HEK293 (cell line): ENCODE results near the gene C9orf78.

Source experiments
- CTCF ChIA-PET: fragments of 350-600 bp; formaldehyde crosslinking; extraction: SDS; loops from one replicate; lab custom pipeline; 2021; ENCODE audit warnings: antibody characterized with exemption; lab: Yijun Ruan, JAX
- POLR2A ChIA-PET: fragments of 300-600 bp; formaldehyde crosslinking; extraction: SDS; loops from one replicate; lab custom pipeline; 2020; ENCODE audit warnings: antibody characterized with exemption, inconsistent platforms; lab: Yijun Ruan, JAX
- H3K27ac ChIP-seq: fragments of 200-500 bp; sonication (Bioruptor generic); 2 replicates; pipeline ENCODE4 v1.5.1; 2014; ENCODE audit warnings: low read depth, low read length, control low read depth, inconsistent platforms; ENCODE audit errors: extremely low read depth
- H3K36me3 ChIP-seq, 2 experiments: fragments of 200-500 bp in 1 of 2; sonication (Bioruptor generic) in 1 of 2; 1 replicate in 1 of 2; 2 replicates in 1 of 2; pipeline ENCODE4 v1.5.1; 2014 to 2017; ENCODE audit warnings: inconsistent platforms in 2 of 2, low read length in 2 of 2; ENCODE audit not compliant: control insufficient read depth in 2 of 2, insufficient read depth in 1 of 2
- H3K4me1 ChIP-seq: fragments of 200-500 bp; sonication (Bioruptor generic); 2 replicates; pipeline ENCODE4 v1.5.1; 2014; ENCODE audit warnings: mild to moderate bottlenecking, low read length, inconsistent platforms; ENCODE audit not compliant: control insufficient read depth, insufficient read depth
- H3K4me3 ChIP-seq: 2 replicates; pipeline ENCODE4 v1.5.1; 2011; ENCODE audit warnings: low read depth, mild to moderate bottlenecking, control low read depth, low read length, moderate library complexity
- H3K9me3 ChIP-seq: fragments of 200-500 bp; sonication (Bioruptor generic); 2 replicates; pipeline ENCODE4 v1.5.1; 2014; ENCODE audit warnings: low read depth, low read length, inconsistent platforms; ENCODE audit not compliant: control insufficient read depth, insufficient read depth
- KLF1 ChIP-seq: fragments of 450-650 bp; formaldehyde crosslinking; IDR thresholded peaks from 2 replicates; pipeline ENCODE4 v1.5.1; 2016; ENCODE audit warnings: missing biosample characterization, missing genetic modification characterization
- KLF7 ChIP-seq: fragments of 450-650 bp; formaldehyde crosslinking; IDR thresholded peaks from 2 replicates; pipeline ENCODE4 v1.5.1; 2016; ENCODE audit warnings: missing biosample characterization, missing genetic modification characterization, borderline replicate concordance
- KLF9 ChIP-seq: fragments of 450-650 bp; formaldehyde crosslinking; IDR thresholded peaks from 2 replicates; pipeline ENCODE4 v1.5.1; 2016; ENCODE audit warnings: missing biosample characterization, missing genetic modification characterization, low read depth
- RBAK ChIP-seq: fragments of 450-650 bp; formaldehyde crosslinking; IDR thresholded peaks from 2 replicates; pipeline ENCODE4 v1.5.1; 2016; ENCODE audit warnings: missing biosample characterization, missing genetic modification characterization
- REST ChIP-seq: fragments of 450-650 bp; formaldehyde crosslinking; IDR thresholded peaks from 2 replicates; pipeline ENCODE4 v1.5.1; 2016; ENCODE audit warnings: missing biosample characterization, missing genetic modification characterization
- SP2 ChIP-seq: fragments of 450-650 bp; formaldehyde crosslinking; IDR thresholded peaks from 2 replicates; pipeline ENCODE4 v1.5.1; 2016; ENCODE audit warnings: missing biosample characterization, missing genetic modification characterization
- ZBTB17 ChIP-seq: fragments of 450-650 bp; formaldehyde crosslinking; IDR thresholded peaks from 2 replicates; pipeline ENCODE4 v1.5.1; 2016; ENCODE audit warnings: missing biosample characterization, missing genetic modification characterization
- ZBTB21 ChIP-seq: fragments of 450-650 bp; formaldehyde crosslinking; IDR thresholded peaks from 2 replicates; pipeline ENCODE4 v1.5.1; 2017; ENCODE audit warnings: missing biosample characterization, missing genetic modification characterization
- ZBTB8A ChIP-seq: fragments of 450-650 bp; formaldehyde crosslinking; IDR thresholded peaks from 2 replicates; pipeline ENCODE4 v1.5.1; 2016; ENCODE audit warnings: missing biosample characterization, missing genetic modification characterization
- ZNF121 ChIP-seq: fragments of 450-650 bp; formaldehyde crosslinking; IDR thresholded peaks from 2 replicates; pipeline ENCODE4 v1.5.1; 2016; ENCODE audit warnings: missing biosample characterization, missing genetic modification characterization
- ZNF148 ChIP-seq: fragments of 450-650 bp; formaldehyde crosslinking; IDR thresholded peaks from 2 replicates; pipeline ENCODE4 v1.5.0; 2017; ENCODE audit warnings: missing biosample characterization, missing genetic modification characterization, borderline replicate concordance
- ZNF174 ChIP-seq: fragments of 450-650 bp; formaldehyde crosslinking; IDR thresholded peaks from 2 replicates; pipeline ENCODE4 v1.5.0; 2017; ENCODE audit warnings: missing biosample characterization, mild to moderate bottlenecking, missing genetic modification characterization
- ZNF335 ChIP-seq: fragments of 450-650 bp; formaldehyde crosslinking; conservative IDR thresholded peaks from 2 replicates; pipeline ENCODE4 v1.5.1; 2016; ENCODE audit warnings: missing biosample characterization, missing genetic modification characterization
- ZNF354C ChIP-seq: fragments of 450-650 bp; formaldehyde crosslinking; IDR thresholded peaks from 2 replicates; pipeline ENCODE4 v1.5.1; 2016; ENCODE audit warnings: missing biosample characterization, missing genetic modification characterization, low read depth, borderline replicate concordance
- ZNF394 ChIP-seq: fragments of 450-650 bp; formaldehyde crosslinking; IDR thresholded peaks from 2 replicates; pipeline ENCODE4 v1.5.1; 2016; ENCODE audit warnings: missing biosample characterization, missing genetic modification characterization, mild to moderate bottlenecking, moderate library complexity, borderline replicate concordance
- ZNF549 ChIP-seq: fragments of 450-650 bp; IDR thresholded peaks from 2 replicates; pipeline ENCODE4 v1.5.1; 2018; ENCODE audit warnings: missing biosample characterization, missing genetic modification characterization, mild to moderate bottlenecking, inconsistent platforms, moderate library complexity
- ZNF555 ChIP-seq: fragments of 450-650 bp; formaldehyde crosslinking; conservative IDR thresholded peaks from 2 replicates; pipeline ENCODE4 v1.5.1; 2017; ENCODE audit warnings: missing biosample characterization, mild to moderate bottlenecking, missing genetic modification characterization, inconsistent platforms
- ZNF558 ChIP-seq: fragments of 450-650 bp; formaldehyde crosslinking; IDR thresholded peaks from 2 replicates; pipeline ENCODE4 v1.5.1; 2016; ENCODE audit warnings: missing biosample characterization, missing genetic modification characterization
- ZNF623 ChIP-seq: fragments of 450-650 bp; formaldehyde crosslinking; IDR thresholded peaks from 2 replicates; pipeline ENCODE4 v1.5.1; 2016; ENCODE audit warnings: missing biosample characterization, missing genetic modification characterization
- ZNF768 ChIP-seq: fragments of 450-650 bp; formaldehyde crosslinking; IDR thresholded peaks from 2 replicates; pipeline ENCODE4 v1.5.1; 2018; ENCODE audit warnings: missing biosample characterization, mild to moderate bottlenecking, missing genetic modification characterization
- TF ChIP-seq, protein P1 (sequence below): fragments of 450-650 bp; formaldehyde crosslinking; IDR thresholded peaks from 2 replicates; pipeline ENCODE4 v1.5.1; 2016; ENCODE audit warnings: missing biosample characterization, missing genetic modification characterization
- TF ChIP-seq, protein P2 (sequence below): fragments of 450-650 bp; formaldehyde crosslinking; IDR thresholded peaks from 2 replicates; pipeline ENCODE4; 2016; ENCODE audit warnings: missing biosample characterization, missing genetic modification characterization
- TF ChIP-seq, protein P3 (sequence below): fragments of 450-650 bp; formaldehyde crosslinking; IDR thresholded peaks from 2 replicates; pipeline ENCODE4 v1.5.1; 2016; ENCODE audit warnings: missing biosample characterization, missing genetic modification characterization
- TF ChIP-seq, protein P4 (sequence below): fragments of 450-650 bp; formaldehyde crosslinking; IDR thresholded peaks from 2 replicates; pipeline ENCODE4 v1.5.1; 2016; ENCODE audit warnings: missing biosample characterization, missing genetic modification characterization
- TF ChIP-seq, protein P5 (sequence below): fragments of 450-650 bp; formaldehyde crosslinking; IDR thresholded peaks from 2 replicates; pipeline ENCODE4 v1.5.1; 2017; ENCODE audit warnings: missing biosample characterization, missing genetic modification characterization

C9orf78 gene

GRCh38 chr9:129806061-129806460 lies 29.0 kb downstream of the C9orf78 start (continued):
- TF ChIP-seq, protein P1, sequence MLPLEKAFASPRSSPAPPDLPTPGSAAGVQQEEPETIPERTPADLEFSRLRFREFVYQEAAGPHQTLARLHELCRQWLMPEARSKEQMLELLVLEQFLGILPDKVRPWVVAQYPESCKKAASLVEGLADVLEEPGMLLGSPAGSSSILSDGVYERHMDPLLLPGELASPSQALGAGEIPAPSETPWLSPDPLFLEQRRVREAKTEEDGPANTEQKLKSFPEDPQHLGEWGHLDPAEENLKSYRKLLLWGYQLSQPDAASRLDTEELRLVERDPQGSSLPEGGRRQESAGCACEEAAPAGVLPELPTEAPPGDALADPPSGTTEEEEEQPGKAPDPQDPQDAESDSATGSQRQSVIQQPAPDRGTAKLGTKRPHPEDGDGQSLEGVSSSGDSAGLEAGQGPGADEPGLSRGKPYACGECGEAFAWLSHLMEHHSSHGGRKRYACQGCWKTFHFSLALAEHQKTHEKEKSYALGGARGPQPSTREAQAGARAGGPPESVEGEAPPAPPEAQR (tag by site-specific recombination): no peak
- TF ChIP-seq ZNF549 (tag by site-specific recombination) (no peak), RBAK (tag by site-specific recombination) (no peak), ZBTB17 (tag by site-specific recombination) (no peak), ZNF148 (tag by site-specific recombination) (no peak)

GRCh38 chr9:129803676-129804060 lies 31.4 kb downstream of the C9orf78 start:
- no peaks in the 10 kb centered on the region for H3K4me1 ChIP-seq
- ChIA-PET CTCF (interaction anchor here (0.6 to 2.0 kb wide), 7 partner anchors 13 to 442 kb away, joined by 3 to 7 read pairs (median 4); no protein-coding TSS in a partner anchor), POLR2A (interaction anchor here (0.8 to 2.2 kb wide), 6 partner anchors 8 to 626 kb away, joined by 3 to 8 read pairs (median 4); partner anchors contain the start of gene IER5L)
- H3K4me3 ChIP-seq: peak overlapping the region; percentile 80
- peaks cover 8 to 34% of the 10 kb centered on the region in 2 experiments; a peak in 2 of 3 replicates for H3K36me3 ChIP-seq
- peak overlapping the region; percentile 5; the same call in 1 of the 2 replicates for H3K27ac ChIP-seq
- no peaks in the 10 kb centered on the region for H3K9me3 ChIP-seq
- TF ChIP-seq, protein P2, sequence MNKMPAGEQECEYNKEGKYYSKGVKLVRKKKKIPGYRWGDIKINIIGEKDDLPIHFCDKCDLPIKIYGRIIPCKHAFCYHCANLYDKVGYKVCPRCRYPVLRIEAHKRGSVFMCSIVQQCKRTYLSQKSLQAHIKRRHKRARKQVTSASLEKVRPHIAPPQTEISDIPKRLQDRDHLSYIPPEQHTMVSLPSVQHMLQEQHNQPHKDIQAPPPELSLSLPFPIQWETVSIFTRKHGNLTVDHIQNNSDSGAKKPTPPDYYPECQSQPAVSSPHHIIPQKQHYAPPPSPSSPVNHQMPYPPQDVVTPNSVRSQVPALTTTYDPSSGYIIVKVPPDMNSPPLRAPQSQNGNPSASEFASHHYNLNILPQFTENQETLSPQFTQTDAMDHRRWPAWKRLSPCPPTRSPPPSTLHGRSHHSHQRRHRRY (tag by site-specific recombination): no peak
- peak; percentile 74 for TF ChIP-seq ZNF335 (tag by site-specific recombination)
- no peak for TF ChIP-seq ZNF394
- TF ChIP-seq, protein P3, sequence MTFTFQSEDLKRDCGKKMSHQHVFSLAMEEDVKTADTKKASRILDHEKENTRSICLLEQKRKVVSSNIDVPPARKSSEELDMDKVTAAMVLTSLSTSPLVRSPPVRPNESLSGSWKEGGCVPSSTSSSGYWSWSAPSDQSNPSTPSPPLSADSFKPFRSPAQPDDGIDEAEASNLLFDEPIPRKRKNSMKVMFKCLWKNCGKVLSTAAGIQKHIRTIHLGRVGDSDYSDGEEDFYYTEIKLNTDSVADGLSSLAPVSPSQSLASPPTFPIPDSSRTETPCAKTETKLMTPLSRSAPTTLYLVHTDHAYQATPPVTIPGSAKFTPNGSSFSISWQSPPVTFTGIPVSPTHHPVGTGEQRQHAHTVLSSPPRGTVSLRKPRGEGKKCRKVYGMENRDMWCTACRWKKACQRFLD: no peak
- TF ChIP-seq KLF7: 0 out of 2 replicates have a peak, but pooled peaks have one; percentile 54
- TF ChIP-seq, protein P4, sequence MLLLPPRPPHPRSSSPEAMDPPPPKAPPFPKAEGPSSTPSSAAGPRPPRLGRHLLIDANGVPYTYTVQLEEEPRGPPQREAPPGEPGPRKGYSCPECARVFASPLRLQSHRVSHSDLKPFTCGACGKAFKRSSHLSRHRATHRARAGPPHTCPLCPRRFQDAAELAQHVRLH (tag by site-specific recombination): no peak
- peak; percentile 52; the same call in 1 of the 2 replicates for TF ChIP-seq KLF1 (tag by site-specific recombination)
- TF ChIP-seq REST (tag by site-specific recombination): no peak
- TF ChIP-seq ZBTB21: no peak
- no peak for TF ChIP-seq ZNF623 (tag by site-specific recombination)
- no peak for TF ChIP-seq ZNF174 (tag by site-specific recombination)
- no peak for TF ChIP-seq ZNF768 (tag by site-specific recombination)
- no peak for TF ChIP-seq ZNF354C
- no peak for TF ChIP-seq ZNF558 (tag by site-specific recombination)
- no peak for TF ChIP-seq ZNF121 (tag by site-specific recombination)
- peak; percentile 11; the same call in 1 of the 2 replicates for TF ChIP-seq KLF9
- TF ChIP-seq, protein P5, sequence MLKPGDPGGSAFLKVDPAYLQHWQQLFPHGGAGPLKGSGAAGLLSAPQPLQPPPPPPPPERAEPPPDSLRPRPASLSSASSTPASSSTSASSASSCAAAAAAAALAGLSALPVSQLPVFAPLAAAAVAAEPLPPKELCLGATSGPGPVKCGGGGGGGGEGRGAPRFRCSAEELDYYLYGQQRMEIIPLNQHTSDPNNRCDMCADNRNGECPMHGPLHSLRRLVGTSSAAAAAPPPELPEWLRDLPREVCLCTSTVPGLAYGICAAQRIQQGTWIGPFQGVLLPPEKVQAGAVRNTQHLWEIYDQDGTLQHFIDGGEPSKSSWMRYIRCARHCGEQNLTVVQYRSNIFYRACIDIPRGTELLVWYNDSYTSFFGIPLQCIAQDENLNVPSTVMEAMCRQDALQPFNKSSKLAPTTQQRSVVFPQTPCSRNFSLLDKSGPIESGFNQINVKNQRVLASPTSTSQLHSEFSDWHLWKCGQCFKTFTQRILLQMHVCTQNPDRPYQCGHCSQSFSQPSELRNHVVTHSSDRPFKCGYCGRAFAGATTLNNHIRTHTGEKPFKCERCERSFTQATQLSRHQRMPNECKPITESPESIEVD (tag by site-specific recombination): no peak
- TF ChIP-seq ZBTB8A (tag by site-specific recombination): peak; percentile 83
- peak; percentile 19; the same call in 1 of the 2 replicates for TF ChIP-seq SP2 (tag by site-specific recombination)
- no peak for TF ChIP-seq ZNF555 (tag by site-specific recombination)
